HG02759 (cell line): ENCODE results near the gene TRIM31.
A peak's percentile ranks its signal among the peaks of the same experiment; 100 is the strongest.
"Not testable (repeated sequence)": the region's sequence is repeated elsewhere in the genome, so short reads cannot be mapped to it uniquely, and the experiment has no call there.

Experiments used
- ATAC-seq: cut with Tn5 transposase; IDR thresholded peaks from one replicate; pipeline ENCODE4 v1.9.1; 2021; ENCODE audit warnings: mild to moderate bottlenecking, moderate library complexity; ENCODE audit not compliant: unreplicated experiment

Gene TRIM31

DNA sequence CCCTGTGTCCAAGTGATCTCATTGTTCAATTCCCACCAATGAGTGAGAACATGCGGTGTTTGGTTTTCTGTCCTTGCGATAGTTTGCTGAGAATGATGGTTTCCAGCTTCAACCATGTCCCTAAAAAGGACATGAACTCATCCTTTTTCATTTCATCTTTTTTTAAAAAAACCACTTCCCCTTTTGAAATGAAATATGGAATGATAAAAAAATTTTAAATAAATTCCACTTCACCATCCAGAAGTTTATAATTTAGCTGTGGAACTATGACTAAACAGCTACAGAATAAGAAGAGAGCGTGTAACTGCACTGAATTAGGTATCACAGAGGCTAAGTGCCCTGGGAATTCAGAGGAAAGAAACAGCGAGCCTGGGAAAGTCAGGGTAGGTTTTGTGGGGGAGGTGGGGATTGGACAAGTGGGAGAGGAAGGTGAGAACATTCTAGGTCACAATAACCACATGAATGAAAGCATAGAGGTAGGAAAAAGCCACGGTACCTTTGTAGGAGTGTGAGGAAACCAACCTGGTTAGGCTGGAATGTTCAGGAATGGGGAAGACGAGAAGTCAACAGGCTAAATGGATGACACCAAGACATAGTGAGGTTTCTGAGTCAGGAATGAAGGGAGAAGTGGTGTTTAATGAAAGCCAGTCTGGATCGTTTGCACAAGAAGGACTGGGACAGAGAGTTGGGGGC is 37.1 kb upstream of the TRIM31 start:
- no peak for ATAC-seq

DNA sequence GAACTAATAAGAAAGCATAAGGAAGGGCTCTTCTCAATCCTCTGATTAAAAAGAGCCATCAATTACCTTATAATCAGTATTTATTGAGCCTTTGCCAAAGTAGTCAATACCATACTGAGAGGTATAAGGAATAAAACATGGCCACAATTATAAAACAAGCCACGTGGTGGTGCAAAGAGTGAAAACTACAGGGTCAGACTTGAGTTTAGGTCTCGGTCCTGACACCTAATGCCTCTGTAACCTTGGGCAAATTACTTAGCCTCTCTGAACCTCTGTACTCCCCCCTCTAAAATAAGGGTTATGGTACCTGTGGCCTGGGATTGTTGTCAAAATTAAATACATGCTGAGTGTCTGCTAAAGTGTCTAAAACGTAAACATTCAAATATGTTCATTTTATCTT is 36.3 kb upstream of the TRIM31 start:
- no peak for ATAC-seq

DNA sequence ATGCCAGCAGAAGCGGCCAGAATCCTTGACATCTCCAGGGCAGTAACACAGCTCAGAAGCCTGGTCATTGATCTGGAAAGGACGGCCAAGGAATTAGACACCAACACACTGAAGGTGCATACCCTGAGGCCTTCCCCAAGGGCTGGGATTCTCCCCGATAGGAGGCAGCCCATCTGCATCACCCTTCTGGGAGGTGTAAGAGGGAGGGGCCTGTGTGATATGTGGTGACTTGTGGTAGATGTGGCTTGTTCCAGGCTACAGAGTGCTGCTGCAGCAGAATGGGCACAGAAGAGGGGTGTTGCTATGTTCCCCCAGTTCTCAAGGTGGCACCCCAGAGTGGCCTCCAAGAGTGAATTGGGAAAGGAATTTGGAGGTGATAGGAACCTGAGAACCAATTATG is 34.2 kb upstream of the TRIM31 start:
- ATAC-seq = no peak

DNA sequence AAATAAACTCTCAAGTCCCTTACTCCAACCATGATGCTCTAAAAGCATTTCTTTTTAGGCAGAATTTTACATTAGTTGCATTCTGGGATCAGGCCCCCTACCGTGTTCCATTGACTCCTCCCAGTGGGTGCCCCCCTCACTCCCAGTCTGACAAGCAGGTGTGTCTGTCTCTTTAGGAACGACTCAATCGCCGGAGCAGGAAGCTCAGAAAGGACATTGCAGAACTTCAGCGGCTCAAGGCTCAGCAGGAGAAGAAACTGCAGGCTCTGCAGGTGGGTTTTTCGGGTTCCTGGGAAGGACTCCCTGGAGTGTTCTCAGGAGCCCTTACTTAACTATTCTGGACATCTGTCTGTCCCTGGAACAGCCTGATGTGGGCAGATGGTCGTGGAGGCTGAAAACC is 32.9 kb upstream of the TRIM31 start:
- no peak for ATAC-seq

DNA sequence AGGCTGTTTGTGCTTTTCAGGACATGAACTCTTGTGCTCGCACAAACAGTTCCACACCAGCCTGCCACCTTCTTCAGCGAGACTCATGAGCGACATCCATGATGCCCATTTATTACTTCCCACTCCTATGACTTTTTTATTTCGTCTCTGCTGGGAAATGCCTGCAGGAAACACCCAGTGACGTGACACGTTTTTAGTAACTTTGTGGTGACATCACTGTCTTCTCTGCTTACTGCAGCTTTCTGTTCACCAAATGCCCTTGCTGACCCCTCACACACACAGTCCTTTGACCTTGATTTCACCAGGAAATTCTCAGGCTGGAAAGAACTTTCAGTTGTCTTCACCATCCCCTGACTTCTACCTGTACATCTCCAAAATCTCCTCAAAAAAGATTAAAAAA is 31.9 kb upstream of the TRIM31 start:
- ATAC-seq = no peak

DNA sequence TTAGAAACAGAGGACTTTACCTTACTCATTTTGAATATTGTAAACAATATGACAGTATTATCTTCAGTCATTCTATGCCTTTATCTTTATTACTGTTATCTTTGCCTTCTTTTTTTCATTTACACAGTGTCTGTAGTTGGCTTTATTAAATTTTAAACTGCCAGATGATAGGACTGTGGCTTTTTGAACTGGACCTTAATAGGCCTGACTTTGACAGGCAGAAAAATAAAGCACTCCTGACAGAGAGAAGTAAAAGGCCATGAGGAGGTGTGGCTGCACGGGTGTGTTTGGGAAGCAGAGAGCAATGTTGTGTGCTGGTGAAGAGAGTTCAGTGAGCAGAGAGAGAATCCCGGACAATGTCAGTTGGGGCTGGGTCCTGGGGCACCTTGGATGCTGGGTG is 30.9 kb upstream of the TRIM31 start:
- no peak for ATAC-seq

DNA sequence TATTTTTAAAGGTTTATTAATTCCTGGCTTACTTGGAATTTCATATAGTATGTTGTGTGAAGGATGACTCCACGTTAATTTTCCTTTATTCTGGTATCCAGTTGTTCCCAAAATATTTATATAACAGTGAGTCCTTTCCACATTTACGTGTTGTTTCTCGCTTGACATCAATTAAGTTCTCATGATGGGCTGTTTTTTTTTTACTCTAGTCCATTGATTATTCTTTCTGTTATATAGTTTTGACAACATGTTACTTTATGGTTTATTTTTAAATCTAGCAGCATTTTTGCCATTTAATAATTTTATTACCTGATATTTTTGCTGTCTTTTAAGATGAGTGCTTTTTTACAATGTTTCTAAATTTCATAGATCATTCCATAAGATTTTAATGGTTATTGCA is 29.8 kb upstream of the TRIM31 start:
- no peak for ATAC-seq

DNA sequence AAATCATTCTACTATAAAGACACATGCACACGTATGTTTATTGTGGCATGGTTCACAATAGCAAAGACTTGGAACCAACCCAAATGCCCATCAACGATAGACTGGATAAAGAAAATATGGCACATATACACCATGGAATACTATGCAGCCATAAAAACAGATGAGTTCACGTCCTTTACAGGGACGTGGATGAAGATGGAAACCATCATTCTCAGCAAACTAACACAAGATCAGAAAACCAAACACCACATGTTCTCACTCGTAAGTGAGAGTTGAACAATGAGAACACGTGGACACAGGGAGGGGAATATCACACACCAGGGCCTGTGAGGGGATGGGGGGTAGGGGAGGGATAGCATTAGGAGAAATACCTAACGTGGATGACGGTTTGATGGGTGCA is 27.4 kb upstream of the TRIM31 start:
- ATAC-seq = not testable (repeated sequence)

DNA sequence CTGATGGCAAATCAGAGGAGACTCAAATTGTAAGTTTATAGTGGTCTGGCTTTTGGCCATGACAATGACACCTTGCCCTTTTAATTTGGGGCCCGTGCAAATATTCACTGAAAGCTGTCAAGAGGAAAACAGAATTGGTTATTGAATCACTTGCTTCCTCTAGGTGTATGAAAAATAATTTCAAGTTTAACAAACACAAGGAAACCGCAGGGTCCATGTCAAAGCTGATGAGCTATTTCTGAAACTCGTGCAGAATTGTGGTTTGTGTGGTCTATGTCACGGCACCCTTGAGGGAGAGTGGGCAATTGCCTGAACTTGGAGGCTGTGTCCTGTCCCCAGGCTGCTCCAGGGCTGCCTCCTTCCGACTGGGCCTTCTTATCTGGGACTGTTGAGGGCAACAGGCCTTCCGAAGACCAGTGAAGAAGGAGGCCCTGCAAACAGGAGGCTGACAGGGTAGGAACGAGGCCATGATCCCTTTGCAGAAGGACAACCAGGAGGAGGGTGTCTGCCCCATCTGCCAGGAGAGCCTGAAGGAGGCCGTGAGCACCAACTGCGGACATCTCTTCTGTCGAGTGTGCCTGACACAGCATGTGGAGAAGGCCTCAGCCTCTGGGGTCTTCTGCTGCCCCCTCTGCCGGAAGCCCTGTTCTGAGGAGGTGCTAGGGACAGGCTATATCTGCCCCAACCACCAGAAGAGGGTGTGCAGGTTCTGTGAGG is 23.8 kb upstream of the TRIM31 start:
- ATAC-seq = no peak

DNA sequence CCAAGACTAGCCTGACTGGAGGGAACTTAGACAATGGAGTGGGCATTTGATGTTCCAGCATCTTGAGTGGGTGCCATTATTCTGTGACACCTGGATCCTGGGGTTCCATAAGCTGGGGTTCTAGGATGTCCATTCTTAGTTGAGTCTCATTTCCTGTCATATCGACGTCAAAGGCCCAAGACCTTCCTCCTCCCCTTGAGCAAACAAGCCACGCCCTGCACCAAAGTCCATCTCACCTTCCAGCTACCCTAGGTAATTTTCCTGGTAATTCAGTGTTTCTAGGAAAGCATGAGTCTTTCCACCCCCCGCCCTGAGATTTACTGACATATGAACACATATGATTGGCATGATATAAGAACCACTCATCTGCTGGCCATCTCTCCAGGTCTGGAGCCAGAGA is 22.9 kb upstream of the TRIM31 start, which contains the start of gene TRIM40:
TSS of gene TRIM40 (plus strand) at position 384 of the 400 bp plus-strand sequence. CDS start 897 bp downstream, outside the sequence.
- no peak for ATAC-seq

DNA sequence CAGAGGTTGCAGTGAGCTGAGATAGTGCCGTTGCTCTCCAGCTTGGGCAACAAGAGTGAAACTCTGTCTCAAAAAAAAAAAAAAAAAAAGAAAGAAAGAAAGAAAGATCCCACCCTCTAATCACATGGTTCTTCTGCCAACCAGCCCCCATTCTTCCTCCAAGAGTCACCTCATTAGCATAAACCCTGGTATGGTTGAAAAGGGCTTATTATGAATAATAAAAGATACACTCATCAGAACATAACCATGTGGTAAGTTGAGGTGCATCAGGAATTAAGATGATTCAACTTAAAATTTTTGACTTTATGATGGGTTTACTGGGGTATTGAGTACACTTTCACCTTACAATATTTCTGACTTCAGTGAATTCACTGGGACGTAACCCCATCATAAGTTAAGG is 22.3 kb upstream of the TRIM31 start:
- ATAC-seq = no peak

DNA sequence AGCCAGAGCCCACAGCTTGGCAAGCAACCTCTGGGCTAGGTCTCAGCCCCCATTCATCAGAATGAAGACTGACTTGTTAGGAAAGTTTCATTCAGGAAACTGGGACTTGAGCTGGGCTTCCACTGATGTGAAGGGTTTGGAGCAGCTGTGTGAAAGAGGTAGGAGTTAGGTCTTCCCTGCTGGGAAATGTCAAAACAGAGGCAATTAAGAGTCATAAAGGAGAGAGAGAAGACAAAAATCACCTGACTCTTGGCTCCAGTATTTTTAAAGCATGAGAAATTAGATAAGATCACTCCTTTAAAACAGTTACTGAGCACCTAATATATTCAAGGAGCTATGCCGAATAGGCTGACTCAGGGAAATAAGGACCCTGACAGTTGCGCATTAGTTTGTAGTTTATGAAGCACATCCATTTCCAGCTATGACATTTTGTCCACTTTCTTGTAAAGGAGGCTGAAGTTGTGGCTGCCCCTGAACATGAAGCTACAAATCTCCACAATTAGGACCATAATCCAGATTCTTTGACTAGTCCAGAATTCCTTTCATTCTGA is 19.1 kb upstream of the TRIM31 start:
- no peak for ATAC-seq

DNA sequence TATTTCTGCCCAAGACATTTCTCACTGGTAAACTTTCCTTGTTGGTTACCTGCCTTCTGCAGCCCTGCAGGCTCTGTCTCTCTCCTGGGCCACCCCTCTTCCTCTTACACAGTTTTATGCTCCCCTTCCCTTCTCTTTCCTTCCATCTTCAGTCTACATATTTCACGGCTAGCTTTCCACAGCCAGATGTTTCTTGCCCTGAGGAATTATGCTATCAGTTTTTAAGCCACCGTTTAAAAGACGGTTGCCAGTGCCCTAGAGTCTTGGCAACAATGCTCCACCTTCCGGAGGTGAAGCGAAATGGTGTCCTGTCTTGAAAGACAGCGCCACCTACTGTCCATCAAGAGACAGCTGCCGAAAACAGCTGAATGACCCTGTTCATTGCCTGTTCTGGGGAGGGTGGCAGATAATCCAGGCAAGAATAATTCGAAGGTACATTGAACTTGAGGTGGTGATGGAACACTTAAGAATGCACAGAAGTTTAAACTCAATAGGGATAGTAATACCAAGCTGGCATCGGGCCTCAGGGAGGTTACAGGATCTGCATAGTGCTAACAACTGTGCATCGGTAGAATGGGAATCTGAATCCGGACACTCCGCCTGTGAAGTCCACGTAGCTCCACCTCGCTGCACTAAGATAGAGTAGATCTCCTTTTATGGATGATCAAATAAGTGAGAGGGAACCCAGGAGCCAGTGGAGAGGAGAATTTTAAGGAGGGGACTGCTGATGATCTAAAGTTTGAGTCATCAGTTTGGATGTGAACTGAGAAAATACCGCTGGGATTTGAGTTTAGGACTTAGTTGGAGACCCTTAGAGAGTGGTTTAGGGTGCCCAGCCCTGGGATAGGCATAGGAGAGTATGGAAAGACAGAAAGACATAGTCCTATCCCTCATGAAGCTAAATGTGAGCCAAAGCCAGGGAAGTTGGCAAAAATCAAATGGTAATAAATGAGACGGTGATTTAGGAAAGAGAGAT is 18.3 kb upstream of the TRIM31 start:
- peak; percentile 65 for ATAC-seq

DNA sequence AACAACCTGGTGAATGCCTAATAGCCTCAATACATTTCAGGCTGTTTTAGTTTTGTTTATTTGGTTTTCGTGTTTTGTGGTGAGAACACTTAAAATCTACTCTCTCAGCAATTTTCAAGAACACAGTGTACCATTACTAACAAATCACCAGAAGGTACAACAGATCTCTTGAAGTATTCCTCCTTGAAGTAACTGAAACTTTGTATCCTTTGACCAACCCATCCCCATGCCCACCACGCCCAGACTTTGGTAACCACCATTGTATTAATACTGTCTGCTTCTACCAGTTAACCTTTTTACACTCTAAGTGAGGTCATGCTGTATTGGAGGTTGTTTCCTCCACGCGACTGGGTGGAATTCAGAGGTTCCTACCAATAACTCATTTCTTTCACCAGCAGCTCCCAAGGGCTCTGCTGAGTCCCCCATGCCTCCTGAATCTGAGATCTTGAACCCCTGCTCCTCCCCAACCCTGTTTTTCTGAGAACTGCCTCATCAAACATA is 17.3 kb upstream of the TRIM31 start:
- no peak for ATAC-seq

DNA sequence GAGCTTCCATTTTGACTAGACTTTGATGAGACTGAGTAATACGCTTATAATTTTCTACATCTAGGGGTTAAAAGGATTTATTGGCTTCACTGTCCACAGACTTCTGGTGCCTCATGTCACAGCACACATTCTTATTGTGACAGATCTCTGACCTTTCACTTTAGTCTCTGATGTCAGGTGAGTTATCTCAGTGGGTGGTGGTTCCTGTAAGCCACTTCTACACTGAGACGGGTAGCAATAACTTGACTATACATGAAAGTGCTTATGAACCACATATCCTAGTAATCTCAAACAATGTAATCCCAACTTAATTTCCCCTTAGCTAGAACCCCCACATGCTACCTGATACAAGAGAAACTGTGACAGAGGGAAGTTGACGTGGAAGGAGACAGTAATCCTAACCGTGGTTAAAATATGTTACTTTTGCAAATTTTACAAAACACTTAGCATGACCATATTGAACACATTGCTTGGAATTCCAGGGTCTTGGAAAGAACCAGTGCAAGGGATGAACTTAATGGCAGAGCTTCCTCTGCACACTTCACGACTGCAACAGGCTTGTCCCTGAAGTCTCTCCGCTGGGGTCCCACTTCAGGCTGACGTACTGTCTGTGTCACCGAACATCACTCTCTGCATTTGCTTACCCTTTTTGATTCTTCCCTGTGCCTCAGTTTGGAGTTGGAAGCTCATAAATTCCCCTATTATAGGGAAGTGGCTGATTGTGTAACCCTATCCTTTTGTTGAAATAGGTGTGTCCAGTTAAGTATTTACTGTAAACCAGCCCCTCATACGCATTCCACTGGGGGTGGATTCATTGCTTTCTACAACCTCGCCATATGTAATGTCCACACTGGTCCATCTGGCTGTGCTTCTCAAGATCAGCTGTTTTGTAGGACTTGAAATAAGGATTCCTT is 16.6 kb upstream of the TRIM31 start:
- ATAC-seq = no peak

DNA sequence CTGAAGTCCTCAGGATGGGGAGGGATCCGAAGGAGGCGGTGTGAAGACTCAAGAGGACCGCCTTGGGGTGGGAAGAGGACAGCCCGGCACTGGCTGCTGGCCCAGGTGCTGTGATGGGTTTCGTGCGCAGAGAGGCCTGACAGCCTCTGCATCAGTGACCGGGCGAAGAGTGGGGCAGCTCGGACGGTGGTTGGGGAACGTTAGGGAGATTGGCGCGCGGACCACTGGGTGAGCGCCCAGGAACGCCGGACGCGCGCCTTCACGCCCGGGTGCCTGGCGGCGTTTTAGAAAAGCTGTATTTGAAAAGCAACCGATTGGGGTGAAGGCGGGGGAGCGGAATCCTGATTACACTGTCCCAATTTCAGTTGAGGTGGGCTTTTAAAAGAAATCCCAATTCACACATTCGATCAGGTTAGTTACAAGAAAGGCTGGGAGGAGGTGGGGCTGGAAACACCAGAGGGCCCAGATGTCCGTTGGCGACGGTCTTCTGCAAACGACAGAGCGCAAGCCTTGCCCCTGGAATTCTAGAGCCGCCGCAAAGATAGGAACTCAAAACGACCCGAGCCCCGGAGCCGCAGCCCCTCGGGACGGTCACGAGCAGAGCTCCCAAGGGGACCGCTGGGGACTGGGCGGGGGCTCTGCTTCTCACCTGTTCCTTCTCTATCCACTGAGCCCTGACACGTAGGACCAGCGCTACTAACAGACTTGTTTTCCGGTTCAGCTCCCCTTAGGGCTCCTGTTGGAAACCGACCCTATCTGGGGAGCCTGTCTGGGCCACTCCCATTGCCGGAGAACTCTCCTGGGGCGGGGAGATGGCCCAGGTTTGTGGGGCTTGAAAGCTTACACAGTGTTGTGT is 14.6 kb upstream of the TRIM31 start:
- ATAC-seq = no peak

DNA sequence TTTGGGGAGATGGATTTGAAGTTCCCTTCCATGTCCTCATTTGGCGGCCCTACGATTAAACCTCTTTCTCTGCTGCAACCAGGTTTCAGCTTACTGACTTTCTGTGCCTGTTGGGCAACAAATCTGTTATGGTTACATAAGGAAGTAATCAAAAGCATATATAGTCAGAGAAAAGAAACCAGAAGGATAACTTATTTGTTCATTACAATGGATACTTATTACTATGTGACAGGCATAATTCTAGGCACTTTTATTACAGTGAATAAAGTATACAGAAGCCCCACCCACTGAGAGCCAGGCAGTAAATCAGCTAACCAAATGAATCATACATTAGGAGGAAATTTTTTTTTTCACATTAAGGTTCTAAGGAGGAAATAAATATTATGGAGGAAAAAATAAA is 9.6 kb upstream of the TRIM31 start:
- ATAC-seq = no peak

DNA sequence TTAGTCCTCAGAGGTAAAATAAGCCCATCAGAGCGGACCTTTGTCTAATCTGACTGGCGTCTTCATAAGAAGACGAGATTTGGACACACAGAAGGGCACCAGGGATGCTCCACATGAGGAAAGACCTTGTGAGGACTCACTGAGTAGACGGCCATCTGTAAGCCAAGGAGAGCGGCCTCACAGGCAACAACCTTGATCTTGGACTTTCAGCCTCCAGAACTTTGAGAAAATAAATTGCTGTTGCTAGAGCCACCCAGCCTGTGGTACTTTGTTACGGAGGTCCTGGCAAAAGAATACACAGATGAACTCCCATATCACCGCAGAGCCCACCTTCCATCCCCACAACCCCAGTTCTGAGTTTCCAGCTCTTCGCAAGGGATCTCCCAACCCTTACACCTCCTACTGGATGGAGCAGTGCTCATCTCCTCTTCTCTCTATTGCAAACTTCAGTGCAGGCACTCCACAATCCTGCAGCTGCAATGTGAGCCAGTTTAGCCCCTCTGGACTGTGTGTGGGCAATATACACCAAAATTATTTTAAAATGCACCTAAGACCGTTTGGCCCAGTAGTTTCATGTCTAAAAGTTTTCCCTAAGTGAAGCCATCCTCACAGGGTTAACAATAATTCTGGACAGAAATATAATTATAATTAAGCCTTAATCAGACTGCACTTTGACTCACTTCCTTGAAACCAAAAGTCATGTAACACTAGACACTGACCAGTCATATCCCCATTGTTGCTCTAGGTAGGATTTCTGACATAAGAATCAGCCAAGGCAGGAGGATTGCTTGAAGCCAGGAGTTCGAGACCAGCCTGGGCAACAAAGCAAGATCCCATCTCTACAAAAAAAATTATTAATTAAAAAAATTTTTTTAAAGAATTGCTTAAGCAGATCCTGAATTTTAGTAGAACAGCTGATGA is 8.8 kb upstream of the TRIM31 start:
- no peak for ATAC-seq
